ENCODE results near the gene ASB2.

DNA sequence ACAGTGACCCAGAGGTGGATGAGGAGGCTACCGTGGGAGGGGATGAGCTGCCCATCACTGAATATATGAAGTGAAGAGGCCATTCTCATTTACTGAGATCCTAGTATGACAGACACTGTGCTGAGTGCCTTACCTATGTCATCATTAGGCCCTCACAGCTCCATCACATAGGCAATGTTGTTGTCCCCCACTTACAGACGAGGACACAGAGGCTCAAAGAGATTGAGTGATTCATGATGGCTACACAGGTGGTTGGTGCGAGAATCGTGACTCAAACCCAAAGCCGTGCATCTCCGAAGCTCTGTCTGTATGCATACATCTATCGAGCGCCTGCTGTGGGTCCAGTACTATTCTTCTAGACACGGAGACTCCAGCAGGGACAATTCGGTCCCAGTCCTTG lies 14.8 kb upstream of the ASB2 start:
- TF ChIP-seq POLR2A (IDR thresholded peaks at IDR 0.05) (no peak), CTCF (IDR thresholded peaks at IDR 0.05) (no peak), POLR2AphosphoS5 (IDR thresholded peaks at IDR 0.05) (no peak), EP300 (IDR thresholded peaks at IDR 0.05; ENCODE audit: low read depth) (no peak)
